Measurements from ENCODE around the gene XYLB. TPM values are rescaled to one million over a fixed set of nuclear protein-coding genes. Genes with fewer than 3 reads are reported as not detected.

The XYLB gene
- total and polyA plus RNA-seq, 2 of the 13 experiments (the other 11 are each of a cell fraction or from before 2014, with no cell fraction given), result 25.9 to 30.0 TPM

DNA sequence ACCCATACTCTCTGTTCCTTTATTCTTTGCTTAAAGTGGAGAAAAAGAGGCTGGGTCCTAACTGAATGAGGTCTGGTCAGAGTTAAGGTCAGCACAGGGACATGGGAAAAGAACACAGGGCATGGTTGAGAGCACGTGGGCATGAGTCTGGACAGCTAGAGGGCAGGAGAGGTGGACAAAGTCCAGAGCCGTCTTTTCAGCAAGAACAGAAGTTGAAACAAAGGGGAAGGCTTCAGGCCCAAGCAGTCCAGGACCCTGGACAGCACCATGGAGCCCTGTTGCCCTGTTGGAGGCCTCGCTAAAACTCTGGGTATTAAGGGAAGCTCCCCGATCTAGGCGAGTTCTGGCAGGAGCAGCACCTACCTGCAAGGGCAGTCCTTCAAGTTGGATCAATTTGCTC is 50.7 kb downstream of the XYLB start (continued):
- TF ChIP-seq, protein P1, sequence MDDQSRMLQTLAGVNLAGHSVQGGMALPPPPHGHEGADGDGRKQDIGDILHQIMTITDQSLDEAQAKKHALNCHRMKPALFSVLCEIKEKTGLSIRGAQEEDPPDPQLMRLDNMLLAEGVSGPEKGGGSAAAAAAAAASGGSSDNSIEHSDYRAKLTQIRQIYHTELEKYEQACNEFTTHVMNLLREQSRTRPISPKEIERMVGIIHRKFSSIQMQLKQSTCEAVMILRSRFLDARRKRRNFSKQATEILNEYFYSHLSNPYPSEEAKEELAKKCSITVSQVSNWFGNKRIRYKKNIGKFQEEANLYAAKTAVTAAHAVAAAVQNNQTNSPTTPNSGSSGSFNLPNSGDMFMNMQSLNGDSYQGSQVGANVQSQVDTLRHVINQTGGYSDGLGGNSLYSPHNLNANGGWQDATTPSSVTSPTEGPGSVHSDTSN (CRISPR knock-in tag; IDR thresholded peaks at IDR 0.05; ENCODE audit: borderline replicate concordance), result no peak
- TF ChIP-seq FOSL2 (CRISPR knock-in tag; IDR thresholded peaks at IDR 0.05), result 0 out of 2 replicates have a peak, but pooled peaks have one; percentile 10
- TF ChIP-seq, protein P2, sequence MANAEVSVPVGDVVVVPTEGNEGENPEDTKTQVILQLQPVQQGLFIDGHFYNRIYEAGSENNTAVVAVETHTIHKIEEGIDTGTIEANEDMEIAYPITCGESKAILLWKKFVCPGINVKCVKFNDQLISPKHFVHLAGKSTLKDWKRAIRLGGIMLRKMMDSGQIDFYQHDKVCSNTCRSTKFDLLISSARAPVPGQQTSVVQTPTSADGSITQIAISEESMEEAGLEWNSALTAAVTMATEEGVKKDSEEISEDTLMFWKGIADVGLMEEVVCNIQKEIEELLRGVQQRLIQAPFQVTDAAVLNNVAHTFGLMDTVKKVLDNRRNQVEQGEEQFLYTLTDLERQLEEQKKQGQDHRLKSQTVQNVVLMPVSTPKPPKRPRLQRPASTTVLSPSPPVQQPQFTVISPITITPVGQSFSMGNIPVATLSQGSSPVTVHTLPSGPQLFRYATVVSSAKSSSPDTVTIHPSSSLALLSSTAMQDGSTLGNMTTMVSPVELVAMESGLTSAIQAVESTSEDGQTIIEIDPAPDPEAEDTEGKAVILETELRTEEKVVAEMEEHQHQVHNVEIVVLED (CRISPR knock-in tag; IDR thresholded peaks at IDR 0.05; ENCODE audit: borderline replicate concordance), result no peak
- TF ChIP-seq HHEX (CRISPR knock-in tag; IDR thresholded peaks at IDR 0.05), result no peak
- TF ChIP-seq, protein P3, sequence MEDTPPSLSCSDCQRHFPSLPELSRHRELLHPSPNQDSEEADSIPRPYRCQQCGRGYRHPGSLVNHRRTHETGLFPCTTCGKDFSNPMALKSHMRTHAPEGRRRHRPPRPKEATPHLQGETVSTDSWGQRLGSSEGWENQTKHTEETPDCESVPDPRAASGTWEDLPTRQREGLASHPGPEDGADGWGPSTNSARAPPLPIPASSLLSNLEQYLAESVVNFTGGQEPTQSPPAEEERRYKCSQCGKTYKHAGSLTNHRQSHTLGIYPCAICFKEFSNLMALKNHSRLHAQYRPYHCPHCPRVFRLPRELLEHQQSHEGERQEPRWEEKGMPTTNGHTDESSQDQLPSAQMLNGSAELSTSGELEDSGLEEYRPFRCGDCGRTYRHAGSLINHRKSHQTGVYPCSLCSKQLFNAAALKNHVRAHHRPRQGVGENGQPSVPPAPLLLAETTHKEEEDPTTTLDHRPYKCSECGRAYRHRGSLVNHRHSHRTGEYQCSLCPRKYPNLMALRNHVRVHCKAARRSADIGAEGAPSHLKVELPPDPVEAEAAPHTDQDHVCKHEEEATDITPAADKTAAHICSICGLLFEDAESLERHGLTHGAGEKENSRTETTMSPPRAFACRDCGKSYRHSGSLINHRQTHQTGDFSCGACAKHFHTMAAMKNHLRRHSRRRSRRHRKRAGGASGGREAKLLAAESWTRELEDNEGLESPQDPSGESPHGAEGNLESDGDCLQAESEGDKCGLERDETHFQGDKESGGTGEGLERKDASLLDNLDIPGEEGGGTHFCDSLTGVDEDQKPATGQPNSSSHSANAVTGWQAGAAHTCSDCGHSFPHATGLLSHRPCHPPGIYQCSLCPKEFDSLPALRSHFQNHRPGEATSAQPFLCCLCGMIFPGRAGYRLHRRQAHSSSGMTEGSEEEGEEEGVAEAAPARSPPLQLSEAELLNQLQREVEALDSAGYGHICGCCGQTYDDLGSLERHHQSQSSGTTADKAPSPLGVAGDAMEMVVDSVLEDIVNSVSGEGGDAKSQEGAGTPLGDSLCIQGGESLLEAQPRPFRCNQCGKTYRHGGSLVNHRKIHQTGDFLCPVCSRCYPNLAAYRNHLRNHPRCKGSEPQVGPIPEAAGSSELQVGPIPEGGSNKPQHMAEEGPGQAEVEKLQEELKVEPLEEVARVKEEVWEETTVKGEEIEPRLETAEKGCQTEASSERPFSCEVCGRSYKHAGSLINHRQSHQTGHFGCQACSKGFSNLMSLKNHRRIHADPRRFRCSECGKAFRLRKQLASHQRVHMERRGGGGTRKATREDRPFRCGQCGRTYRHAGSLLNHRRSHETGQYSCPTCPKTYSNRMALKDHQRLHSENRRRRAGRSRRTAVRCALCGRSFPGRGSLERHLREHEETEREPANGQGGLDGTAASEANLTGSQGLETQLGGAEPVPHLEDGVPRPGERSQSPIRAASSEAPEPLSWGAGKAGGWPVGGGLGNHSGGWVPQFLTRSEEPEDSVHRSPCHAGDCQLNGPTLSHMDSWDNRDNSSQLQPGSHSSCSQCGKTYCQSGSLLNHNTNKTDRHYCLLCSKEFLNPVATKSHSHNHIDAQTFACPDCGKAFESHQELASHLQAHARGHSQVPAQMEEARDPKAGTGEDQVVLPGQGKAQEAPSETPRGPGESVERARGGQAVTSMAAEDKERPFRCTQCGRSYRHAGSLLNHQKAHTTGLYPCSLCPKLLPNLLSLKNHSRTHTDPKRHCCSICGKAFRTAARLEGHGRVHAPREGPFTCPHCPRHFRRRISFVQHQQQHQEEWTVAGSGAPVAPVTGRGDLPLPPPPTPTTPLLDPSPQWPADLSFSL (CRISPR knock-in tag; IDR thresholded peaks at IDR 0.05), result no peak
- TF ChIP-seq, protein P4, sequence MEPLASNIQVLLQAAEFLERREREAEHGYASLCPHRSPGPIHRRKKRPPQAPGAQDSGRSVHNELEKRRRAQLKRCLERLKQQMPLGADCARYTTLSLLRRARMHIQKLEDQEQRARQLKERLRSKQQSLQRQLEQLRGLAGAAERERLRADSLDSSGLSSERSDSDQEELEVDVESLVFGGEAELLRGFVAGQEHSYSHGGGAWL (CRISPR knock-in tag; IDR thresholded peaks at IDR 0.05), result peak; percentile 57; the same call in 1 of the 2 replicates
- peak; percentile 47; the same call in 1 of the 2 replicates for TF ChIP-seq KMT2B (CRISPR knock-in tag; IDR thresholded peaks at IDR 0.05)
- TF ChIP-seq ZNF615 (CRISPR knock-in tag; IDR thresholded peaks at IDR 0.05; ENCODE audit: borderline replicate concordance), result no peak
- no peak for TF ChIP-seq ZNF891 (CRISPR knock-in tag; IDR thresholded peaks at IDR 0.05)
- peak; percentile 63 for TF ChIP-seq HNF4A (CRISPR knock-in tag; IDR thresholded peaks at IDR 0.05)
- no peak for TF ChIP-seq ZNF746 (CRISPR knock-in tag; IDR thresholded peaks at IDR 0.05)
- peak; percentile 74 for TF ChIP-seq SALL1 (CRISPR knock-in tag; IDR thresholded peaks at IDR 0.05)
- no peak for TF ChIP-seq ZNF713 (CRISPR knock-in tag; IDR thresholded peaks at IDR 0.05)
- TF ChIP-seq ZNF296 (CRISPR knock-in tag; conservative IDR thresholded peaks at IDR 0.05), result 0 out of 2 replicates have a peak, but pooled peaks have one; percentile 34
- TF ChIP-seq KLF9 (CRISPR knock-in tag; IDR thresholded peaks at IDR 0.05; ENCODE audit: low read depth), result no peak
- peak; percentile 54; the same call in 1 of the 2 replicates for TF ChIP-seq ATF7-NPFF (CRISPR knock-in tag; IDR thresholded peaks at IDR 0.05; ENCODE audit: low read depth)
- TF ChIP-seq NR2F6 (IDR thresholded peaks at IDR 0.05), result 0 out of 2 replicates have a peak, but pooled peaks have one; percentile 13
- no peak for TF ChIP-seq NR2F6 (CRISPR knock-in tag; IDR thresholded peaks at IDR 0.05)
- TF ChIP-seq POGZ (CRISPR knock-in tag; IDR thresholded peaks at IDR 0.05), result 0 out of 2 replicates have a peak, but pooled peaks have one; percentile 15
- peak; percentile 75 for TF ChIP-seq RARA (CRISPR knock-in tag; IDR thresholded peaks at IDR 0.05)
- TF ChIP-seq KDM2A (CRISPR knock-in tag; IDR thresholded peaks at IDR 0.05; ENCODE audit: borderline replicate concordance, low read depth), result 0 out of 2 replicates have a peak, but pooled peaks have one; percentile 21
- 0 out of 2 replicates have a peak, but pooled peaks have one; percentile 40 for TF ChIP-seq ZNF644 (CRISPR knock-in tag; IDR thresholded peaks at IDR 0.05; ENCODE audit: low read depth)
- TF ChIP-seq BHLHE40 (IDR thresholded peaks at IDR 0.05; ENCODE audit: low read length), result no peak

Data from HepG2 (cell line).